ENCODE data around the gene GATM.

GATM gene

GRCh38 chr15:45378149-45378912 lies at the start of gene GATM:
Gene GATM (minus strand): TSS chr15:45378544. CDS start chr15:45378453, 91 bp downstream.
- no peak for DNase-seq

- no peak for DNase-seq
Observed at GRCh38 chr15:45427085-45427484, 48.7 kb upstream of the GATM start.

GRCh38 chr15:45425135-45425534 lies 46.8 kb upstream of the GATM start:
- DNase-seq: no peak

- no peak for DNase-seq
Observed at GRCh38 chr15:45424429-45424828, 46.1 kb upstream of the GATM start.

GRCh38 chr15:45417303-45417950 lies 39.1 kb upstream of the GATM start:
- DNase-seq: no peak

- no peak for DNase-seq
Observed at GRCh38 chr15:45414215-45414885, 36.0 kb upstream of the GATM start.

- DNase-seq: no peak
Observed at GRCh38 chr15:45409596-45409995, 31.3 kb upstream of the GATM start.

GRCh38 chr15:45407786-45408185 lies 29.4 kb upstream of the GATM start:
- no peak for DNase-seq

- DNase-seq: peak; percentile 14
Observed at GRCh38 chr15:45402955-45403877, 24.9 kb upstream of the GATM start.

GRCh38 chr15:45402162-45402954 lies 24.0 kb upstream of the GATM start:
- DNase-seq: peak; percentile 96

- no peak for DNase-seq
Observed at GRCh38 chr15:45401665-45402161, 23.4 kb upstream of the GATM start.

- peak; percentile 33 for DNase-seq
Observed at GRCh38 chr15:45399381-45400212, 21.3 kb upstream of the GATM start.

- DNase-seq: no peak
Observed at GRCh38 chr15:45397116-45397665, 18.8 kb upstream of the GATM start.

GRCh38 chr15:45395943-45396342 lies 17.6 kb upstream of the GATM start:
- no peak for DNase-seq

GRCh38 chr15:45394681-45395080 lies 16.3 kb upstream of the GATM start:
- no peak for DNase-seq

GRCh38 chr15:45393851-45394250 lies 15.5 kb upstream of the GATM start:
- DNase-seq: peak; percentile 8

GRCh38 chr15:45392584-45392855 lies 14.2 kb upstream of the GATM start:
- no peak for DNase-seq

GRCh38 chr15:45391746-45392583 lies 13.6 kb upstream of the GATM start:
- DNase-seq: peak; percentile 25

- DNase-seq: no peak
Observed at GRCh38 chr15:45389351-45389750, 11.0 kb upstream of the GATM start.
